Measurements from ENCODE around the gene IL1RAP.

- TF ChIP-seq, protein P1, sequence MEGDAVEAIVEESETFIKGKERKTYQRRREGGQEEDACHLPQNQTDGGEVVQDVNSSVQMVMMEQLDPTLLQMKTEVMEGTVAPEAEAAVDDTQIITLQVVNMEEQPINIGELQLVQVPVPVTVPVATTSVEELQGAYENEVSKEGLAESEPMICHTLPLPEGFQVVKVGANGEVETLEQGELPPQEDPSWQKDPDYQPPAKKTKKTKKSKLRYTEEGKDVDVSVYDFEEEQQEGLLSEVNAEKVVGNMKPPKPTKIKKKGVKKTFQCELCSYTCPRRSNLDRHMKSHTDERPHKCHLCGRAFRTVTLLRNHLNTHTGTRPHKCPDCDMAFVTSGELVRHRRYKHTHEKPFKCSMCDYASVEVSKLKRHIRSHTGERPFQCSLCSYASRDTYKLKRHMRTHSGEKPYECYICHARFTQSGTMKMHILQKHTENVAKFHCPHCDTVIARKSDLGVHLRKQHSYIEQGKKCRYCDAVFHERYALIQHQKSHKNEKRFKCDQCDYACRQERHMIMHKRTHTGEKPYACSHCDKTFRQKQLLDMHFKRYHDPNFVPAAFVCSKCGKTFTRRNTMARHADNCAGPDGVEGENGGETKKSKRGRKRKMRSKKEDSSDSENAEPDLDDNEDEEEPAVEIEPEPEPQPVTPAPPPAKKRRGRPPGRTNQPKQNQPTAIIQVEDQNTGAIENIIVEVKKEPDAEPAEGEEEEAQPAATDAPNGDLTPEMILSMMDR (IDR thresholded peaks at IDR 0.05; ENCODE audit: extremely low read depth in 1 of 2, insufficient read depth in 1 of 2, low read depth in 1 of 2, low read length in 2 of 2) = no peak
- no peak for TF ChIP-seq POLR2A (IDR thresholded peaks at IDR 0.05; ENCODE audit: low read depth, low read length)
- no peak for TF ChIP-seq POLR2AphosphoS5 (IDR thresholded peaks at IDR 0.05; ENCODE audit: insufficient read depth, low read depth, low read length)
- no peak for TF ChIP-seq MYC (IDR thresholded peaks at IDR 0.05; ENCODE audit: low read depth, low read length)
Measured at GRCh38 chr3:190504354-190505125, 9.3 kb upstream of the IL1RAP start.

All from endothelial cell of umbilical vein (primary cell).